PC-3 (cell line): ENCODE results near the gene FMNL2. TPM values are rescaled to one million over a fixed set of nuclear protein-coding genes. Genes with fewer than 3 reads are reported as not detected.
A peak's percentile ranks its signal among the peaks of the same experiment; 100 is the strongest.

Source experiments
- ATAC-seq: fragments of 200-7000 bp; cut with Tn5 transposase; 2 replicates; pipeline ENCODE4 v1.9.1; 2020; ENCODE audit warnings: mild to moderate bottlenecking, moderate library complexity
- BruUV-seq: library from RNA; stranded (reverse); fragments of 400-500 nt; replicated peaks from 2 replicates; lab custom pipeline; 2021; lab: Mats Ljungman, UMichigan
- CTCF ChIA-PET: fragments of 300-600 bp; sonication (Branson Sonifier 250); formaldehyde crosslinking; loops from one replicate; lab custom pipeline; 2022; ENCODE audit warnings: antibody characterized with exemption; lab: Charles Lee
- POLR2A ChIA-PET: fragments of 300-600 bp; sonication (Branson Sonifier 250); formaldehyde crosslinking; loops from one replicate; lab custom pipeline; 2022; ENCODE audit warnings: antibody characterized with exemption; ENCODE audit not compliant: unreplicated experiment; lab: Charles Lee
- DNase-seq: peaks from one replicate; pipeline ENCODE4 v3.0.0-alpha.2; 2015
- H2AFZ ChIP-seq: fragments of 300-600 bp; sonication (generic); 2 replicates; pipeline ENCODE4 v1.6.0; 2016; ENCODE audit warnings: antibody characterized with exemption, low read length
- H3F3A ChIP-seq: fragments of 300-600 bp; sonication (generic); one replicate; pipeline ENCODE4 v1.6.0; 2017; ENCODE audit warnings: antibody characterized with exemption, low read length, control low read depth, mild to moderate bottlenecking; ENCODE audit not compliant: unreplicated experiment
- H3K27ac ChIP-seq: fragments of 300-600 bp; sonication (generic); 2 replicates; pipeline ENCODE4 v1.5.1; 2016; ENCODE audit warnings: mild to moderate bottlenecking, low read length
- H3K27me3 ChIP-seq: fragments of 300-600 bp; sonication (generic); 2 replicates; pipeline ENCODE4 v1.6.1; 2016; ENCODE audit warnings: low read length, mixed read lengths
- H3K36me3 ChIP-seq: fragments of 300-600 bp; sonication (generic); 2 replicates; pipeline ENCODE4 v1.6.1; 2016; ENCODE audit warnings: low read depth, mixed run types, low read length, mixed read lengths
- H3K4me1 ChIP-seq: fragments of 300-600 bp; sonication (generic); 2 replicates; pipeline ENCODE4 v1.5.1; 2016; ENCODE audit warnings: low read length; ENCODE audit not compliant: insufficient read depth
- H3K4me2 ChIP-seq: fragments of 300-600 bp; sonication (generic); 2 replicates; pipeline ENCODE4 v1.6.0; 2016; ENCODE audit warnings: low read length
- H3K4me3 ChIP-seq: fragments of 300-600 bp; sonication (generic); 2 replicates; pipeline ENCODE4 v1.5.1; 2016; ENCODE audit warnings: mild to moderate bottlenecking, low read length, mixed read lengths
- H3K79me2 ChIP-seq: fragments of 300-600 bp; sonication (generic); 2 replicates; pipeline ENCODE4 v1.6.1; 2017; ENCODE audit warnings: low read length, mixed read lengths
- H3K9ac ChIP-seq: fragments of 300-600 bp; sonication (generic); 2 replicates; pipeline ENCODE4 v1.6.0; 2016; ENCODE audit warnings: mild to moderate bottlenecking, low read length
- H3K9me2 ChIP-seq: fragments of 300-600 bp; sonication (generic); replicated peaks from 2 replicates; pipeline ENCODE4 v1.6.1; 2016; ENCODE audit warnings: mixed run types, low read length, mixed read lengths
- H3K9me3 ChIP-seq: fragments of 300-600 bp; sonication (generic); 2 replicates; pipeline ENCODE4 v1.6.1; 2016; ENCODE audit warnings: low read length, mixed read lengths
- H4K20me1 ChIP-seq: fragments of 300-600 bp; sonication (generic); 2 replicates; pipeline ENCODE4 v1.6.1; 2016; ENCODE audit warnings: low read length, mixed read lengths
- CTCF ChIP-seq: fragments of 300-600 bp; sonication (generic); conservative IDR thresholded peaks from 2 replicates; pipeline ENCODE4 v1.5.1; 2017; ENCODE audit warnings: antibody characterized with exemption, low read depth, mild to moderate bottlenecking, low read length
- EZH2 ChIP-seq: fragments of 300-600 bp; sonication (generic); IDR thresholded peaks from one replicate; pipeline ENCODE4 v1.6.1; 2017; ENCODE audit warnings: antibody characterized with exemption, mild to moderate bottlenecking, low read length; ENCODE audit not compliant: unreplicated experiment
- EZH2phosphoT487 ChIP-seq: fragments of 300-600 bp; sonication (generic); IDR thresholded peaks from 2 replicates; pipeline ENCODE4 v1.6.1; 2018; ENCODE audit warnings: mild to moderate bottlenecking, antibody characterized with exemption, low read length, borderline replicate concordance
- intact Hi-C: fragments of 100-400 bp; cut with micrococcal nuclease; formaldehyde crosslinking; loops from 2 replicates; pipeline ENCODE4 v1.9.0; 2023
- total RNA-seq: library from RNA; depleted of rRNA; stranded (reverse); fragments of >200 nt; gene quantifications from 2 replicates; pipeline ENCODE4 v1.2.3, GENCODE V29; 2014

FMNL2 gene
- total RNA-seq, 1 experiment from 2014 or later = 15.8 TPM

GRCh38 chr2:152513029-152513428, 178.1 kb downstream of the FMNL2 start:
- BruUV-seq = no TSS peak

GRCh38 chr2:152513681-152514080, 178.7 kb downstream of the FMNL2 start:
- BruUV-seq = no TSS peak
- no peak overlapping the region for H2AFZ ChIP-seq
- H3K4me3 ChIP-seq = no peak overlapping the region
- peak; percentile 94 for ATAC-seq
- H3F3A ChIP-seq = no peaks in the 10 kb centered on the region
- peaks cover 9% of the 10 kb centered on the region; the same call in 1 of the 2 replicates for H4K20me1 ChIP-seq
- no peak overlapping the region for H3K9ac ChIP-seq
- no peaks in the 10 kb centered on the region for H3K9me2 ChIP-seq
- H3K27ac ChIP-seq = peak overlapping the region; percentile 49
- intact Hi-C loops = no loop called here
- H3K4me2 ChIP-seq = peak overlapping the region; percentile 71
- TF ChIP-seq CTCF (no peak), EZH2 (no peak), EZH2phosphoT487 (no peak)
- no peaks in the 10 kb centered on the region for H3K27me3 ChIP-seq
- H3K36me3 ChIP-seq = no peaks in the 10 kb centered on the region
- H3K9me3 ChIP-seq = no peaks in the 10 kb centered on the region
- peak; percentile 93 for DNase-seq
- POLR2A ChIA-PET = no interaction called here
- peaks cover 44% of the 10 kb centered on the region for H3K79me2 ChIP-seq
- CTCF ChIA-PET = interaction anchor here (0.6 kb wide), 1 partner anchor 41 kb away, joined by 4 read pairs; no protein-coding TSS in a partner anchor
- H3K4me1 ChIP-seq = peaks cover 15% of the 10 kb centered on the region

More at GRCh38 chr2:152513029-152513428, 178.1 kb downstream of the FMNL2 start:
- POLR2A ChIA-PET = no interaction called here
- H4K20me1 ChIP-seq = peaks cover 9% of the 10 kb centered on the region; the same call in 1 of the 2 replicates
- H2AFZ ChIP-seq = no peak overlapping the region
- H3K27me3 ChIP-seq = no peaks in the 10 kb centered on the region
- intact Hi-C loops = no loop called here
- H3K79me2 ChIP-seq = peaks cover 51% of the 10 kb centered on the region
- no peak overlapping the region for H3K9ac ChIP-seq
- H3K4me3 ChIP-seq = no peak overlapping the region
- peaks cover 20% of the 10 kb centered on the region for H3K4me1 ChIP-seq
- TF ChIP-seq CTCF (no peak), EZH2 (no peak)
- CTCF ChIA-PET = no interaction called here
- DNase-seq (no peak), ATAC-seq (peak; percentile 23; the same call in 1 of the 2 replicates)
- H3F3A ChIP-seq = no peaks in the 10 kb centered on the region
- no peaks in the 10 kb centered on the region for H3K9me3 ChIP-seq
- H3K27ac ChIP-seq = peak overlapping the region; percentile 49
- H3K4me2 ChIP-seq = peak overlapping the region; percentile 71
- no peaks in the 10 kb centered on the region for H3K36me3 ChIP-seq
- no peaks in the 10 kb centered on the region for H3K9me2 ChIP-seq

- Histone ChIP-seq H3K36me3 (0 out of 2 replicates have a peak, but pooled peaks cover 4% of the 10 kb centered on the region), H3K4me3 (no peak overlapping the region), H3K9me3 (no peaks in the 10 kb centered on the region), H4K20me1 (peaks cover 5% of the 10 kb centered on the region; the same call in 1 of the 2 replicates), H3K27ac (no peak overlapping the region), H3K4me1 (peaks cover 27% of the 10 kb centered on the region), H3F3A (no peaks in the 10 kb centered on the region), H3K9ac (no peak overlapping the region), H2AFZ (no peak overlapping the region), H3K79me2 (peaks cover 27% of the 10 kb centered on the region), H3K4me2 (no peak overlapping the region), H3K9me2 (no peaks in the 10 kb centered on the region), H3K27me3 (no peaks in the 10 kb centered on the region)
- no peak for TF ChIP-seq EZH2
- no peak for TF ChIP-seq EZH2phosphoT487
- no peak for TF ChIP-seq CTCF
- POLR2A ChIA-PET = interaction anchor here (0.6 kb wide), 1 partner anchor 54 kb away, joined by 8 read pairs; no protein-coding TSS in a partner anchor
- CTCF ChIA-PET = no interaction called here
- ATAC-seq (no peak), DNase-seq (no peak)
- intact Hi-C loops = no loop called here
- BruUV-seq = no TSS peak
These were observed 183.1 kb downstream of the FMNL2 start for GRCh38 chr2:152518034-152518433.
